HEK293 (cell line): Measurements from ENCODE around the gene SLC16A1.

Experiments
- CTCF ChIA-PET: fragments of 350-600 bp; formaldehyde crosslinking; extraction: SDS; loops from one replicate; lab custom pipeline; 2021; ENCODE audit warnings: antibody characterized with exemption; lab: Yijun Ruan, JAX
- POLR2A ChIA-PET: fragments of 300-600 bp; formaldehyde crosslinking; extraction: SDS; loops from one replicate; lab custom pipeline; 2020; ENCODE audit warnings: antibody characterized with exemption, inconsistent platforms; lab: Yijun Ruan, JAX
- H3K27ac ChIP-seq: fragments of 200-500 bp; sonication (Bioruptor generic); 2 replicates; pipeline ENCODE4 v1.5.1; 2014; ENCODE audit warnings: low read depth, low read length, control low read depth, inconsistent platforms; ENCODE audit errors: extremely low read depth
- H3K36me3 ChIP-seq, 2 experiments: fragments of 200-500 bp in 1 of 2; sonication (Bioruptor generic) in 1 of 2; 1 replicate in 1 of 2; 2 replicates in 1 of 2; pipeline ENCODE4 v1.5.1; 2014 to 2017; ENCODE audit warnings: inconsistent platforms in 2 of 2, low read length in 2 of 2; ENCODE audit not compliant: control insufficient read depth in 2 of 2, insufficient read depth in 1 of 2
- H3K4me1 ChIP-seq: fragments of 200-500 bp; sonication (Bioruptor generic); 2 replicates; pipeline ENCODE4 v1.5.1; 2014; ENCODE audit warnings: mild to moderate bottlenecking, low read length, inconsistent platforms; ENCODE audit not compliant: control insufficient read depth, insufficient read depth
- H3K4me3 ChIP-seq: 2 replicates; pipeline ENCODE4 v1.5.1; 2011; ENCODE audit warnings: low read depth, mild to moderate bottlenecking, control low read depth, low read length, moderate library complexity
- H3K9me3 ChIP-seq: fragments of 200-500 bp; sonication (Bioruptor generic); 2 replicates; pipeline ENCODE4 v1.5.1; 2014; ENCODE audit warnings: low read depth, low read length, inconsistent platforms; ENCODE audit not compliant: control insufficient read depth, insufficient read depth
- KLF1 ChIP-seq: fragments of 450-650 bp; formaldehyde crosslinking; IDR thresholded peaks from 2 replicates; pipeline ENCODE4 v1.5.1; 2016; ENCODE audit warnings: missing biosample characterization, missing genetic modification characterization
- KLF16 ChIP-seq: fragments of 450-650 bp; formaldehyde crosslinking; IDR thresholded peaks from 2 replicates; pipeline ENCODE4 v1.5.1; 2017; ENCODE audit warnings: missing biosample characterization, missing genetic modification characterization
- SETDB1 ChIP-seq: IDR thresholded peaks from one replicate; pipeline ENCODE4 v1.6.1; 2017; ENCODE audit warnings: mild to moderate bottlenecking, low read length, moderate library complexity, mixed read lengths; ENCODE audit not compliant: insufficient read length
- SP2 ChIP-seq: fragments of 450-650 bp; formaldehyde crosslinking; IDR thresholded peaks from 2 replicates; pipeline ENCODE4 v1.5.1; 2016; ENCODE audit warnings: missing biosample characterization, missing genetic modification characterization
- SP3 ChIP-seq: fragments of 450-650 bp; formaldehyde crosslinking; IDR thresholded peaks from 2 replicates; pipeline ENCODE4 v1.5.1; 2016; ENCODE audit warnings: missing biosample characterization, missing genetic modification characterization
- YY2 ChIP-seq: fragments of 450-650 bp; formaldehyde crosslinking; IDR thresholded peaks from 2 replicates; pipeline ENCODE4 v1.5.1; 2016; ENCODE audit warnings: missing biosample characterization, missing genetic modification characterization
- ZNF174 ChIP-seq: fragments of 450-650 bp; formaldehyde crosslinking; IDR thresholded peaks from 2 replicates; pipeline ENCODE4 v1.5.0; 2017; ENCODE audit warnings: missing biosample characterization, mild to moderate bottlenecking, missing genetic modification characterization
- ZNF19 ChIP-seq: fragments of 450-650 bp; formaldehyde crosslinking; IDR thresholded peaks from 2 replicates; pipeline ENCODE4; 2016; ENCODE audit warnings: missing biosample characterization, missing genetic modification characterization, low read depth
- ZNF530 ChIP-seq: fragments of 450-650 bp; formaldehyde crosslinking; IDR thresholded peaks from 2 replicates; pipeline ENCODE4 v1.5.1; 2016; ENCODE audit warnings: low read depth, missing biosample characterization, missing genetic modification characterization
- ZNF580 ChIP-seq: fragments of 450-650 bp; formaldehyde crosslinking; IDR thresholded peaks from 2 replicates; pipeline ENCODE4 v1.5.1; 2016; ENCODE audit warnings: missing biosample characterization, missing genetic modification characterization
- ZNF600 ChIP-seq: fragments of 450-650 bp; formaldehyde crosslinking; IDR thresholded peaks from 2 replicates; pipeline ENCODE4 v1.5.1; 2016; ENCODE audit warnings: missing biosample characterization, missing genetic modification characterization
- ZNF639 ChIP-seq: fragments of 450-650 bp; formaldehyde crosslinking; IDR thresholded peaks from 2 replicates; pipeline ENCODE4 v1.5.1; 2016; ENCODE audit warnings: missing biosample characterization, missing genetic modification characterization
- ZNF747 ChIP-seq: fragments of 450-650 bp; formaldehyde crosslinking; IDR thresholded peaks from 2 replicates; pipeline ENCODE4 v1.5.1; 2016; ENCODE audit warnings: missing biosample characterization, missing genetic modification characterization
- TF ChIP-seq, protein P1 (sequence below): fragments of 450-650 bp; formaldehyde crosslinking; IDR thresholded peaks from 2 replicates; pipeline ENCODE4 v1.5.1; 2016; ENCODE audit warnings: missing biosample characterization, missing genetic modification characterization
- TF ChIP-seq, protein P2 (sequence below): fragments of 450-650 bp; formaldehyde crosslinking; IDR thresholded peaks from 2 replicates; pipeline ENCODE4 v1.5.1; 2016; ENCODE audit warnings: missing biosample characterization, missing genetic modification characterization
- TF ChIP-seq, protein P3 (sequence below): fragments of 450-650 bp; formaldehyde crosslinking; IDR thresholded peaks from 2 replicates; pipeline ENCODE4 v1.5.1; 2016; ENCODE audit warnings: missing biosample characterization, missing genetic modification characterization

Gene SLC16A1

GRCh38 chr1:112981426-112981825 lies 25.4 kb upstream of the SLC16A1 start:
- no peak overlapping the region for H3K27ac ChIP-seq
- H3K36me3 ChIP-seq, result no peaks in the 10 kb centered on the region; a peak in 1 of 3 replicates
- no peaks in the 10 kb centered on the region for H3K9me3 ChIP-seq
- TF ChIP-seq ZNF747 (tag by site-specific recombination), result no peak
- no peak for TF ChIP-seq ZNF580 (tag by site-specific recombination)
- no peak for TF ChIP-seq ZNF600 (tag by site-specific recombination)
- TF ChIP-seq, all 188 proteins: peak for 0
- no peak overlapping the region for H3K4me3 ChIP-seq
- ChIA-PET CTCF (no interaction called here), POLR2A (interaction anchor here (0.8 kb wide), 1 partner anchor 25 kb away, joined by 3 read pairs; the partner anchor contains the start of gene SLC16A1)
- H3K4me1 ChIP-seq, result no peaks in the 10 kb centered on the region; the same call in 1 of the 2 replicates

DNA sequence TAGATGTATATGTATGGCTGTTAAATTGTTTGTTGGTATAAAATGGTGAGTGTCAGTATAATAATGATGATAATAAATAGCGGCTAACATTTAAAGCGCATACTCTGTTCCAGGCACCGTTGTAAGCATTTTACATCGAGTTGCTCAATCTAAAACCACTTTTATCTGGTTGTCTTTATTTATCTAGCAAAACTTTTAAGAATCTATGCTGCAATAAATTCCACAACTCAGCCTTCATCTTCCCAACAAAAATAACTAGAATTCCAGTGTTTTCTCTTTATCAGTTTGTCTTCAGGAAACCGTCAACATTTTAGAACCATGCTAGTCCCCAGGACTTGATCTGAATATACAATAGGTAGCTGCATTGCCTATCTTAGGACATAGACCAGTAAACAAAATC lies 19.3 kb upstream of the SLC16A1 start:
- peaks cover 0 to 14% of the 10 kb centered on the region in 2 experiments; a peak in 2 of 3 replicates for H3K36me3 ChIP-seq
- H3K9me3 ChIP-seq, result no peaks in the 10 kb centered on the region
- ChIA-PET POLR2A (no interaction called here), CTCF (interaction anchor here (0.8 kb wide), 1 partner anchor 939 kb away, joined by 3 read pairs; no protein-coding TSS in a partner anchor)
- TF ChIP-seq SP3 (tag by site-specific recombination) (no peak), ZNF530 (tag by site-specific recombination) (no peak), ZNF19 (no peak), SETDB1 (no peak), ZNF174 (tag by site-specific recombination) (no peak)
- TF ChIP-seq, protein P1, sequence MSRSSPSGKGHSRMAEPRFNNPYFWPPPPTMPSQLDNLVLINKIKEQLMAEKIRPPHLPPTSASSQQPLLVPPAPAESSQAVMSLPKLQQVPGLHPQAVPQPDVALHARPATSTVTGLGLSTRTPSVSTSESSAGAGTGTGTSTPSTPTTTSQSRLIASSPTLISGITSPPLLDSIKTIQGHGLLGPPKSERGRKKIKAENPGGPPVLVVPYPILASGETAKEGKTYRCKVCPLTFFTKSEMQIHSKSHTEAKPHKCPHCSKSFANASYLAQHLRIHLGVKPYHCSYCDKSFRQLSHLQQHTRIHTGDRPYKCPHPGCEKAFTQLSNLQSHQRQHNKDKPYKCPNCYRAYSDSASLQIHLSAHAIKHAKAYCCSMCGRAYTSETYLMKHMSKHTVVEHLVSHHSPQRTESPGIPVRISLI (tag by site-specific recombination), result no peak
- H3K4me3 ChIP-seq, result no peak overlapping the region
- H3K4me1 ChIP-seq, result no peaks in the 10 kb centered on the region
- no peak overlapping the region for H3K27ac ChIP-seq

GRCh38 chr1:112974646-112975045 lies 18.6 kb upstream of the SLC16A1 start:
- no peaks in the 10 kb centered on the region for H3K9me3 ChIP-seq
- H3K4me3 ChIP-seq, result no peak overlapping the region
- H3K27ac ChIP-seq, result no peak overlapping the region
- TF ChIP-seq KLF16 (tag by site-specific recombination) (no peak), KLF1 (tag by site-specific recombination) (no peak), YY2 (no peak), SP2 (no peak)
- TF ChIP-seq, protein P2, sequence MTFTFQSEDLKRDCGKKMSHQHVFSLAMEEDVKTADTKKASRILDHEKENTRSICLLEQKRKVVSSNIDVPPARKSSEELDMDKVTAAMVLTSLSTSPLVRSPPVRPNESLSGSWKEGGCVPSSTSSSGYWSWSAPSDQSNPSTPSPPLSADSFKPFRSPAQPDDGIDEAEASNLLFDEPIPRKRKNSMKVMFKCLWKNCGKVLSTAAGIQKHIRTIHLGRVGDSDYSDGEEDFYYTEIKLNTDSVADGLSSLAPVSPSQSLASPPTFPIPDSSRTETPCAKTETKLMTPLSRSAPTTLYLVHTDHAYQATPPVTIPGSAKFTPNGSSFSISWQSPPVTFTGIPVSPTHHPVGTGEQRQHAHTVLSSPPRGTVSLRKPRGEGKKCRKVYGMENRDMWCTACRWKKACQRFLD (tag by site-specific recombination), result no peak
- H3K36me3 ChIP-seq, result peaks cover 0 to 15% of the 10 kb centered on the region in 2 experiments; a peak in 2 of 3 replicates
- H3K4me1 ChIP-seq, result no peaks in the 10 kb centered on the region
- ChIA-PET POLR2A (no interaction called here), CTCF (interaction anchor here (0.5 kb wide), 1 partner anchor 198 kb away, joined by 3 read pairs; no protein-coding TSS in a partner anchor)

- POLR2A ChIA-PET, result interaction anchor here (1.2 kb wide), 1 partner anchor 18 kb away, joined by 4 read pairs; the partner anchor contains the start of gene SLC16A1
Measured at GRCh38 chr1:112973788-112974187, 17.8 kb upstream of the SLC16A1 start.

More at GRCh38 chr1:112973788-112974187, 17.8 kb upstream of the SLC16A1 start:
- Histone ChIP-seq H3K9me3 (no peaks in the 10 kb centered on the region), H3K4me1 (no peaks in the 10 kb centered on the region), H3K4me3 (no peak overlapping the region), H3K36me3 (peaks cover 0 to 20% of the 10 kb centered on the region in 2 experiments; a peak in 2 of 3 replicates), H3K27ac (no peak overlapping the region)
- CTCF ChIA-PET, result no interaction called here
- TF ChIP-seq, protein P3, sequence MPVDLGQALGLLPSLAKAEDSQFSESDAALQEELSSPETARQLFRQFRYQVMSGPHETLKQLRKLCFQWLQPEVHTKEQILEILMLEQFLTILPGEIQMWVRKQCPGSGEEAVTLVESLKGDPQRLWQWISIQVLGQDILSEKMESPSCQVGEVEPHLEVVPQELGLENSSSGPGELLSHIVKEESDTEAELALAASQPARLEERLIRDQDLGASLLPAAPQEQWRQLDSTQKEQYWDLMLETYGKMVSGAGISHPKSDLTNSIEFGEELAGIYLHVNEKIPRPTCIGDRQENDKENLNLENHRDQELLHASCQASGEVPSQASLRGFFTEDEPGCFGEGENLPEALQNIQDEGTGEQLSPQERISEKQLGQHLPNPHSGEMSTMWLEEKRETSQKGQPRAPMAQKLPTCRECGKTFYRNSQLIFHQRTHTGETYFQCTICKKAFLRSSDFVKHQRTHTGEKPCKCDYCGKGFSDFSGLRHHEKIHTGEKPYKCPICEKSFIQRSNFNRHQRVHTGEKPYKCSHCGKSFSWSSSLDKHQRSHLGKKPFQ, result peak; percentile 54; the same call in 1 of the 2 replicates
- TF ChIP-seq ZNF639 (tag by site-specific recombination), result no peak
